GM12892 (cell line): ENCODE data around the gene CABLES1.

ENCODE experiments used
- POLR2A ChIP-seq: IDR thresholded peaks from 2 replicates; pipeline ENCODE4 v1.6.1; 2011; ENCODE audit warnings: low read depth, low read length, control low read depth
- POLR2AphosphoS5 ChIP-seq: IDR thresholded peaks from 2 replicates; pipeline ENCODE4 v1.6.1; 2011; ENCODE audit warnings: low read depth, low read length, control low read depth
- TAF1 ChIP-seq: IDR thresholded peaks from 2 replicates; pipeline ENCODE4 v1.6.1; 2011; ENCODE audit warnings: low read depth, mild to moderate bottlenecking, control low read depth, low read length, borderline replicate concordance

DNA sequence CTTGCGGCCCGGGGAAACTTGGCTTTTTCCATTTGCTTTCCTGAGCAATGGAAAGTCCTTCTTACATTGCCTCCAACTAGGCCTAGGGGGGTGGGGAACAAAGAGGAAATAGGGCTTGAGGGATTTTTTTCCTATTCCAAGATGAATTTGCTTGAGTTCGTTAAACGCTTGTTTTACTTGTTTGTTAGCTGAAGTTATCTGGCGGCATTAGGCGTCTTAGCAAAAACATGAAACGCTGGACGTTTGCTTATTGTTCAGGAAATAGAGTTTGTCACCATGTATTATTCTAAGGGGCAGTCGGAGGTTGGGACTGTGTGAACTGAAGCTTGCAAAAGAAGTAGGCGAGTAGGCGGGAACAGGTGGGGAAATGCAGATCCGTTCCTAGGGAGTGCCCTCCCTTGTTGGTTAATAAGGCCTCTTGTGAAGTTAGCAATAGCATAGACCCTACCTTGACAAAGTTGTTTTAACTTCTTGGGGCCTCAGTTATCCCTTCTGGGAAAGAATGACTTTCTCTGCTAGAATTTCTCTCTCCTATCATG, 1.9 kb downstream of the CABLES1 start:
- TF ChIP-seq POLR2A (no peak), POLR2AphosphoS5 (no peak), TAF1 (no peak)
